ENCODE results near the gene SLF1.

Gene SLF1

DNA sequence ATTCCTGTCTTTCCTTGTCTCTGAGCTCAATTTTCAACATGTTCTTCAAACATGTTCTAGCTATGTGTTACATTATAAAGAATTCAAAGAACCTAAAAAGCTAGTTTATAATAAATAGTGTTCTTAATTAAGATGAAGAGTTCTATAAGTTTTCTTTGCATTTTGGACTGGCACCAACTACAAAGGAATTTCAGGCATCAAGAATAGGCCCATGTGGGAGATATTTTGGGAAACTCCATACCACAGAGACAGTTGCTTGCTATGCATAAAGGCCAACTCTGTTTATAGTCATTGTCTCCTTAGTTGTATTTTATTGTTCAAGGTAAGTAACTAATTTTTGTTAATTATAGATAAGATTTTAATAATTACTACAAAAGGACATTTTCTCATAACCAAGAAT, 4.5 kb downstream of the SLF1 start:
- no peaks in the 10 kb centered on the region for H3K9me3 ChIP-seq (ENCODE audit: low read length)
- H3K27me3 ChIP-seq (ENCODE audit: insufficient read depth, low read length), result no peaks in the 10 kb centered on the region
- no peaks in the 10 kb centered on the region for H3K36me3 ChIP-seq (ENCODE audit: insufficient read depth, low read length)
- no peak overlapping the region for H3K4me3 ChIP-seq (ENCODE audit: low read length)
- H3K4me1 ChIP-seq (ENCODE audit: insufficient read depth, low read length), result peaks cover 11% of the 10 kb centered on the region
- H2AFZ ChIP-seq (ENCODE audit: low read depth, low read length), result no peak overlapping the region

DNA sequence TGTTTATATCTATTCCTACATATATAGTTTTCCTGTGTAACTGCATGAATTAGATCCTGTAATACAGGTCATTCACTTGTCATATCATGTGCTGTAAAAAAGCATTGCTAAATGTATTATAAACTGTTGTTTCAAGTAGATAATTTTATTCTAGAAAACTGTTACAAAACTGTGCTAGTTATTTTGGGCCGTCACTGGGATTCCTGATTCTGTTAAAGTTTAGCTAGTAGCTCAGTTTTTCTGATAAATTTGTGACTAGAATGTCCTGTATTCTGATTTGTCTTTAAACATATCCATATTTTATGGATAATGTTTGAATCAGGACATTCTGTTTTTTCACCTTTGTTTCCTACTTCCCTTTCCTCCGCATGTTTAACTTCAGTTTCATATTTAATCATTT, 5.4 kb downstream of the SLF1 start:
- Histone ChIP-seq H2AFZ (ENCODE audit: low read depth, low read length) (no peak overlapping the region), H3K36me3 (ENCODE audit: insufficient read depth, low read length) (no peaks in the 10 kb centered on the region), H3K9me3 (ENCODE audit: low read length) (no peaks in the 10 kb centered on the region), H3K4me3 (ENCODE audit: low read length) (no peak overlapping the region), H3K27me3 (ENCODE audit: insufficient read depth, low read length) (no peaks in the 10 kb centered on the region), H3K4me1 (ENCODE audit: insufficient read depth, low read length) (peaks cover 11% of the 10 kb centered on the region)

DNA sequence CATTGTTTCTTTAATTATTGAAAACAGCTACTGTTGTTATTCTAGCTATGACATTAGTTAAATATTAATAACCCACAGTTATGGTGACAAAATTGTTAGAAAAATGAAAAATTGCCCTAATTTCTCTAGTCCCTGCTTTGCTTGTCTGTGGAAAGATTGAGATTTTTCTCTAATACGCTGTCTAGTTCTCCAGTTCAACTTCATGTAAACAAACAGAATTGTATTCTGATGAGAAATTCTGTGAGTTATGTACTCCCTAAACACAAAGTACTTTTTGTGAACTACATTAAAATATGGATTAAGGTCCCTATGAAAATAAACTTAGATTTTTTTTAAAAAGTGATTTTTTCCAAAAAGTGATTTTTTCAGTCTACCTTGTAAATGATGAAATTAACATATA, 8.7 kb downstream of the SLF1 start:
- no peaks in the 10 kb centered on the region for H3K27me3 ChIP-seq (ENCODE audit: insufficient read depth, low read length)
- peaks cover 26% of the 10 kb centered on the region for H3K36me3 ChIP-seq (ENCODE audit: insufficient read depth, low read length)
- no peak overlapping the region for H2AFZ ChIP-seq (ENCODE audit: low read depth, low read length)
- H3K9me3 ChIP-seq (ENCODE audit: low read length), result peaks cover 4% of the 10 kb centered on the region
- no peaks in the 10 kb centered on the region for H3K4me1 ChIP-seq (ENCODE audit: insufficient read depth, low read length)
- H3K4me3 ChIP-seq (ENCODE audit: low read length), result no peak overlapping the region

DNA sequence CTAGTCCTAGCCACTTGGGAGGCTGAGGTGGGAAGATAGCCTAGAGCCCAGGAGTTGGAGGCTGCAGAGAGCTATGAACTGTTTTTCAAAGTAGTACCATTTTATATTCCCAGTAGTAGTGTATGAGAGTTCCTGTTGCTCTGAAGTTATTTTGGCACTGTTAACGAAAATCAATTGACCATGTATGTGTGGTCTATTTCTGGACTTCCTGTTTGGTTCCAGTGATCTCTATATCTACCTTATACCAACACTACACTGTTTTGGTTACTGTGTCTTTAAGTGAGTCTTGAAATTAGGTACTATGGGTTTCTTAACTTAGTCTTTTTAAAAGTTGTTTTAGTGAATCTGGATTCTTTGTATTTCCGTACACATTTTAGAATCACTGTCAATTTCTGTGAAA, 13.6 kb downstream of the SLF1 start:
- H3K9me3 ChIP-seq (ENCODE audit: low read length), result peaks cover 13% of the 10 kb centered on the region
- no peak overlapping the region for H2AFZ ChIP-seq (ENCODE audit: low read depth, low read length)
- peaks cover 31% of the 10 kb centered on the region for H3K36me3 ChIP-seq (ENCODE audit: insufficient read depth, low read length)
- H3K27me3 ChIP-seq (ENCODE audit: insufficient read depth, low read length), result no peaks in the 10 kb centered on the region
- no peak overlapping the region for H3K4me3 ChIP-seq (ENCODE audit: low read length)
- H3K4me1 ChIP-seq (ENCODE audit: insufficient read depth, low read length), result no peaks in the 10 kb centered on the region

DNA sequence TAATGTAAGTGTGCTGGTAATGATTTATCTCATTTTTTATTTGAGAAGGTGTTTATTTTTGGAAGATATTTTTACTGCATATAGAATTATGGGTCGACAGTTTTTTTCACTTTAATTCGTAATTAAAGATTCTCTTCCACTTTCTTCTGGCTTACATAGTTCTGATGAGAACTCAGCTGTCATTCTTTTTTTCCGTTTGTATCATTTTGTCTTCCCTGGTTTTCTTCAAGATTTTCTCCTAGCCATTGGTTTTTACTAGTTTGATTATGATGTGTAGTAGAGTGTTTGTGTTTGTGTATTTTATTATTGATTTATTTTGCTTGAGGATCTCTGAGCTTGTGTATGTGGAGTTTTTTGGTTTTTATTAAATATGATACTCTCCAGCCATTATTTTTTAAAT, 21.7 kb downstream of the SLF1 start:
- Histone ChIP-seq H3K4me1 (ENCODE audit: insufficient read depth, low read length) (no peaks in the 10 kb centered on the region), H3K27me3 (ENCODE audit: insufficient read depth, low read length) (no peaks in the 10 kb centered on the region), H3K9me3 (ENCODE audit: low read length) (peaks cover 36% of the 10 kb centered on the region), H2AFZ (ENCODE audit: low read depth, low read length) (no peak overlapping the region), H3K36me3 (ENCODE audit: insufficient read depth, low read length) (no peaks in the 10 kb centered on the region), H3K4me3 (ENCODE audit: low read length) (no peak overlapping the region)

DNA sequence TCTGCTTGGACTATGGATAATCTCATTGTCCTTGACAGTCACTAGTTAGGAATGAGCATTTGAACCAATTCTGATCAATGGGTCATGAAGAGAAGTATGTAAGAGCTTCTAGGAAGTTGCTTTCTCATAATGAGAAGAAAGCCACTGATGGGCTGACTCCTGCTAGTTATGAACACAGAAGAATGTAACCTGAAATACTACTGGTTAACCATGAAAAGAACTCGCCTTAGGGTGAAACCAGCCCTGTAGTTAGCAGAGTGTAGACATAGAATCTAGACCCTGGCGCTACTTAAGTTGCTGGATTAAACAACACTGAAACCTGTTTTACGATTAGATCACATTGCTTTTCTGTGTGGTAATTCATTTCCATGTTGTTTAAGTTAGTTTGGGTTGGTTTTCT, 26.6 kb downstream of the SLF1 start:
- Histone ChIP-seq H3K4me3 (ENCODE audit: low read length) (no peak overlapping the region), H3K4me1 (ENCODE audit: insufficient read depth, low read length) (no peaks in the 10 kb centered on the region), H3K27me3 (ENCODE audit: insufficient read depth, low read length) (no peaks in the 10 kb centered on the region), H3K36me3 (ENCODE audit: insufficient read depth, low read length) (peaks cover 18% of the 10 kb centered on the region), H2AFZ (ENCODE audit: low read depth, low read length) (no peak overlapping the region), H3K9me3 (ENCODE audit: low read length) (peaks cover 9% of the 10 kb centered on the region)

DNA sequence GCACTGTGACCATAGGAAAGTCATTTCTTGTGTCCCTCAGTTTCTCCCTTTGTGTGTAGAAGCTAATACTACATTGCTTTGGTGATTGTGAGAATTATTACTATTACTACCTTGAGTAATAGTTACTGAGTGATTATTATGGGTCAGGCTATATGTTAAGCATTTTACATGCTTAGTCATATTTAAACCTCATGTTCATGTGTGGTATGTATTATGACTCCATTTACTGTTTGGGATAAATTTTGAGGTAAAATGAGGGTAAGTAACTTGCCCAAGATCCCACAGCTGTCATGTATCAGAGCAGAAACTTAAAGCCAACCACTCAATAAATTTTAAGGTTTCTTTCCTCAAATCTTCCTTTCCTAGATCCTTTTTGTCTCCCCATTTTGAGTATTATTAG, 28.3 kb downstream of the SLF1 start:
- no peak overlapping the region for H3K4me3 ChIP-seq (ENCODE audit: low read length)
- no peaks in the 10 kb centered on the region for H3K4me1 ChIP-seq (ENCODE audit: insufficient read depth, low read length)
- H2AFZ ChIP-seq (ENCODE audit: low read depth, low read length), result no peak overlapping the region
- peaks cover 22% of the 10 kb centered on the region for H3K36me3 ChIP-seq (ENCODE audit: insufficient read depth, low read length)
- peaks cover 6% of the 10 kb centered on the region for H3K9me3 ChIP-seq (ENCODE audit: low read length)
- no peaks in the 10 kb centered on the region for H3K27me3 ChIP-seq (ENCODE audit: insufficient read depth, low read length)

DNA sequence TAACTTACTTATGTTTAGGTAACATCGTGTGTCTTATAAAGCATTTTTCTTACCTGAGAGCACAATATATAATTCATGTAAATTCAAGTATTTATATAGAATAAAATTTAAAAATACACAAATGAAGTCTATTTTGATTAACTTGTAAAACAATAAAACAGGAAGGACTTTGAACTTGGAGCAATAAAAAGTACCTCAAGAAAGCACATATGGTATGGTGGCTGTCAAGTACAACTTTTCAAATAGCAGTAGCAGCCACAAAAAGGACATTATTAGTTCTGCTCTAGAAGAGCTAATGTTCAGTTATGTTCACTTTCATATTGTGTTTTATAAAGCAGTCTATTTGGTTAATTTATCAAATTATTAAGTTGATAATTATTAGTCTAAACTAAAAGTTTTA, 31.4 kb downstream of the SLF1 start:
- H2AFZ ChIP-seq (ENCODE audit: low read depth, low read length), result no peak overlapping the region
- H3K9me3 ChIP-seq (ENCODE audit: low read length), result peaks cover 4% of the 10 kb centered on the region
- H3K4me3 ChIP-seq (ENCODE audit: low read length), result no peak overlapping the region
- peaks cover 24% of the 10 kb centered on the region for H3K36me3 ChIP-seq (ENCODE audit: insufficient read depth, low read length)
- H3K4me1 ChIP-seq (ENCODE audit: insufficient read depth, low read length), result no peaks in the 10 kb centered on the region
- no peaks in the 10 kb centered on the region for H3K27me3 ChIP-seq (ENCODE audit: insufficient read depth, low read length)

DNA sequence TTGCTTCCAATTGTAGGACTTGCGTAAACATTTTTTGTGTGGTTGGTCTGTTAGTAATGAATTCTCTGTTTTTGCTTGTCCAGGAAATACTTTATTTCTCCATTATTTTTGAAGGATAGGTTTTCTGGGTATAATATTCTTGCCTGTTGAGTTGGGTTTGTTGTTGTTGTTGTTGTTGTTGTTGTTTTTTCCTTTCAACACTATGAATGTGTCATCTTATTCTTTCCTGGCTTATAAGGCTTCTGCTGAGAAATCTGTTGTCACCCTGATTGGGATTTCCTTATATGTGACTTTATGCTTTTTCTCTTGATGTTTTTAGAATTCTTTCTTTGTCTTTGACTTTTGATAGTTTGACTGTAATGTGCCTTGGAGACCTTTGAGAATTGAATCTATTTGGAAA, 39.8 kb downstream of the SLF1 start:
- H3K36me3 ChIP-seq (ENCODE audit: insufficient read depth, low read length), result peaks cover 12% of the 10 kb centered on the region
- no peak overlapping the region for H3K4me3 ChIP-seq (ENCODE audit: low read length)
- H3K27me3 ChIP-seq (ENCODE audit: insufficient read depth, low read length), result no peaks in the 10 kb centered on the region
- peaks cover 26% of the 10 kb centered on the region for H3K9me3 ChIP-seq (ENCODE audit: low read length)
- no peaks in the 10 kb centered on the region for H3K4me1 ChIP-seq (ENCODE audit: insufficient read depth, low read length)
- no peak overlapping the region for H2AFZ ChIP-seq (ENCODE audit: low read depth, low read length)

DNA sequence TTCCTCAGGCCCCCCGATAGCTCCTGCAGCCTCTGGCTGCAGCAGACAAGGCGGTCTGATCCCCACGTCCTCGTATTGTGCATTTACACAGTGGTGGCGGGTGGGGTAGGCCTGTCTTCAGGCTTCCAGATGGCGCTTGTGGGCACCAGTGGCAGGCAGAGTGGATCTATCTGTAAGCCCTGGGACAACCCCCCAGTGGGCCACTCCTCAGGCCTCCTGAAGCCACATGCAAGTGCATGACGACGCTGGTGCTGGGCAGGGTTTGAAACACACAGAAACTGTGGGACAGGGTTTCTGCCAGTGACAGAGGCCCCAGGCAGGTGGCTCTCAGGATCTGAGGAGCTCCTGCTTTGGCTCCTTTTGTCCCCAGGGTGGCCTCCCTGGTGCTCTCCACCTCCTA, 42.0 kb downstream of the SLF1 start:
- H3K4me1 ChIP-seq (ENCODE audit: insufficient read depth, low read length), result no peaks in the 10 kb centered on the region
- H3K27me3 ChIP-seq (ENCODE audit: insufficient read depth, low read length), result no peaks in the 10 kb centered on the region
- no peak overlapping the region for H3K4me3 ChIP-seq (ENCODE audit: low read length)
- H2AFZ ChIP-seq (ENCODE audit: low read depth, low read length), result no peak overlapping the region
- peaks cover 21% of the 10 kb centered on the region for H3K9me3 ChIP-seq (ENCODE audit: low read length)
- H3K36me3 ChIP-seq (ENCODE audit: insufficient read depth, low read length), result peaks cover 21% of the 10 kb centered on the region

DNA sequence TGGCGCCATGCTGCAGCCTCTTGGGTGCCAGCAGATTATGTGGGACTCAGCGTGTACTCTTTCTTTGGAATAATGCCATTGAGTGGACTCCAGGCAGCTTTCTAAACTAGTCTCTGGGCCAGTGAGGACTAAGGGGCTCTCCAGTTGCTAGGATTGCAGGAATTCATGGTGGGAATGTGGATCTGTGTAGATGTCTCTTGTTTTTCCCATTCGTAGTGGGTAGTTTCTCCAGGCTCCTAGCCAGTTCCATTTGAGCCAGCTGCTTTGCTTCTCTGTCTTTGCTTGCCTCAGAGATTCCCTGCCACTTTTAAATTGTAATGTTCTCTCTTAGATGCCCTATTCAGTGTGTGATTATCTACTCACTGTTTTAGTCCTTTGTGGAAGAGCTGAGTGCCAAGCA, 42.6 kb downstream of the SLF1 start:
- H3K4me3 ChIP-seq (ENCODE audit: low read length), result no peak overlapping the region
- H2AFZ ChIP-seq (ENCODE audit: low read depth, low read length), result no peak overlapping the region
- no peaks in the 10 kb centered on the region for H3K4me1 ChIP-seq (ENCODE audit: insufficient read depth, low read length)
- peaks cover 21% of the 10 kb centered on the region for H3K9me3 ChIP-seq (ENCODE audit: low read length)
- H3K27me3 ChIP-seq (ENCODE audit: insufficient read depth, low read length), result no peaks in the 10 kb centered on the region
- peaks cover 26% of the 10 kb centered on the region for H3K36me3 ChIP-seq (ENCODE audit: insufficient read depth, low read length)

DNA sequence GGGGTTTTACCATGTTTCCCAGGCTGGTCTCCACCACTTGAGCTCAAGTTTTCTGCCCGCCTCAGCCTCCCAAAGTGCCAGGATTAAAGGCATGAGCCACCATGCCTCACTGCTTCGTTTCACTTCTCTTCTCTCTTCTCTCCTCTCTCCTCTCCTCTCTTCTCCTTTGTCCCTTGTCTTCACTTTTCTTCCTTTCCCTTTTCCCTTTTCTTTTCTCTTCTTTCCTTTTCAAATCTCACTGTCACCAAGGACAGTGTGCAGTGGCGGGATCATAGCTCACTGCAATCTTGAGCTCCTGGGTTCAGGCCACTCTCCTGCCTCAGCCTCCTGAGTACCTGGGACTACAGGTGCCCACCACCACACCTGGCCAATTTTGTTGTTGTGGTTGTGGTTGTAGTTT, 49.5 kb downstream of the SLF1 start:
- Histone ChIP-seq H3K36me3 (ENCODE audit: insufficient read depth, low read length) (peaks cover 28% of the 10 kb centered on the region), H2AFZ (ENCODE audit: low read depth, low read length) (no peak overlapping the region), H3K27me3 (ENCODE audit: insufficient read depth, low read length) (no peaks in the 10 kb centered on the region), H3K9me3 (ENCODE audit: low read length) (peaks cover 3% of the 10 kb centered on the region), H3K4me3 (ENCODE audit: low read length) (no peak overlapping the region), H3K4me1 (ENCODE audit: insufficient read depth, low read length) (no peaks in the 10 kb centered on the region)

DNA sequence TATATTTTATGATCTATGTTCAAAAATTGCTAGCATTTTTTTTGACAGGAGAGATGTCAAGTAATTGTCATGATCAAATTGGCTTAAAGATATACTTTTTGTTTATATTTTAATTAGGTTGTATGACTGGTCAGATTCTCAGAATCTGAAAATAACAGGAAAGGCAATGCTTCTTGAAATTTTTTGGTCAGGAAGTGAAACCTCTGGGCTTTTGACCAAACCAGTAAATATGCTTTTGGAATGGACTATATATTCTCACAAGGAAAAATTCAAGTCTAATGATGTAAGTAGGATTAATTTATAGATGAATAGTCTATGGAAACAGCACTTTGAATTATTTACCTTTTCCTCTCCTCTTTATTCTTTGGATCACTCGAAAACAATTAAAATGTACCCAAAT, 52.3 kb downstream of the SLF1 start:
- Histone ChIP-seq H3K4me1 (ENCODE audit: insufficient read depth, low read length) (no peaks in the 10 kb centered on the region), H3K4me3 (ENCODE audit: low read length) (no peak overlapping the region), H2AFZ (ENCODE audit: low read depth, low read length) (no peak overlapping the region), H3K27me3 (ENCODE audit: insufficient read depth, low read length) (no peaks in the 10 kb centered on the region), H3K9me3 (ENCODE audit: low read length) (peaks cover 3% of the 10 kb centered on the region), H3K36me3 (ENCODE audit: insufficient read depth, low read length) (peaks cover 17% of the 10 kb centered on the region)

DNA sequence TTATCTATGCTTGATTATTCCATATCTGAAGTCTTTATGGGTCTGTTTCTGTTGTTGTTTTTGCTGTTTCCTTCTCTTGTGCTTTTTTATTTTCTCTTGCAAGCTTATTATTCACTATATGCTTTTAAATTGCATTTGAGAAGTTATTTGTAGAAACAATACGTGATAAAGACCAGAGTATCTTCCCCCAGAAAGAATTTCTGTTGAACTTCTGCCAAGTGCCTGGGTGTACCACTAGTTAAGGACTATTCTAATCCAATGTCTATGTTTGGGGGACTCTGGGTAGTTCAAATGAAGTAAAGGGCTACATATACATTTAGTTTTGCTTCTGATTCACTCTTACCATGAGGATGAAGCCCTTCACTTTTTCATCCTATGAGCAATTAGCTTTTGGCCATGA, 54.3 kb downstream of the SLF1 start:
- H3K27me3 ChIP-seq (ENCODE audit: insufficient read depth, low read length), result no peaks in the 10 kb centered on the region
- H3K4me1 ChIP-seq (ENCODE audit: insufficient read depth, low read length), result no peaks in the 10 kb centered on the region
- peaks cover 9% of the 10 kb centered on the region for H3K36me3 ChIP-seq (ENCODE audit: insufficient read depth, low read length)
- no peak overlapping the region for H2AFZ ChIP-seq (ENCODE audit: low read depth, low read length)
- no peaks in the 10 kb centered on the region for H3K9me3 ChIP-seq (ENCODE audit: low read length)
- no peak overlapping the region for H3K4me3 ChIP-seq (ENCODE audit: low read length)
